Breast epithelium (tissue), 3 donors: Measurements from ENCODE around the gene MGST1.

Experiments used
- CTCF ChIP-seq, 3 donors: fragments of 450-650 bp; IDR thresholded peaks; one replicate each; pipeline ENCODE4 v1.5.1; 2016 to 2017; ENCODE audit warnings: antibody characterized with exemption in 3 of 3, mild to moderate bottlenecking in 3 of 3, moderate library complexity in 3 of 3
- POLR2A ChIP-seq: fragments of 450-650 bp; IDR thresholded peaks from one replicate; pipeline ENCODE4 v1.6.1; 2016; ENCODE audit warnings: antibody characterized with exemption, mild to moderate bottlenecking, moderate library complexity
- POLR2AphosphoS5 ChIP-seq, 3 donors: sonication (generic); formaldehyde crosslinking; IDR thresholded peaks; one replicate each; pipeline ENCODE4 v1.6.1; 2017; ENCODE audit warnings: antibody characterized with exemption in 3 of 3

- TF ChIP-seq POLR2AphosphoS5 (IDR thresholded peaks at IDR 0.05) (no peak), CTCF (IDR thresholded peaks at IDR 0.05) (no peak), POLR2A (no peak)
Measured at GRCh38 chr12:16331998-16332397, 15.4 kb upstream of the MGST1 start.
